K562 (cell line): ENCODE measurements around the gene ZDHHC8. TPM values are rescaled to one million over a fixed set of nuclear protein-coding genes. Genes with fewer than 3 reads are reported as not detected.

Experiments
- ATF6 ChIP-seq: sonication (generic); formaldehyde crosslinking; IDR thresholded peaks from 2 replicates; pipeline ENCODE4 v1.4.0; 2020; ENCODE audit warnings: mild to moderate bottlenecking, missing genetic modification reagents
- BRF2 ChIP-seq: IDR thresholded peaks from 3 replicates; pipeline ENCODE4 v1.6.1; 2011; ENCODE audit warnings: borderline replicate concordance, mild to moderate bottlenecking; ENCODE audit not compliant: insufficient read length, insufficient read depth
- CHD4 ChIP-seq: fragments of 200-600 bp; sonication (generic); IDR thresholded peaks from 3 replicates; pipeline ENCODE4 v1.6.1; 2012; ENCODE audit warnings: low read depth, mild to moderate bottlenecking, mixed read lengths, low read length, inconsistent platforms; ENCODE audit not compliant: insufficient read depth, insufficient replicate concordance, poor library complexity, severe bottlenecking
- CTBP1 ChIP-seq: fragments of 450-650 bp; IDR thresholded peaks from 2 replicates; pipeline ENCODE4 v1.6.1; 2016; ENCODE audit warnings: borderline replicate concordance
- CXXC5 ChIP-seq: fragments of 250-450 bp; sonication (Bioruptor Pico); IDR thresholded peaks from 2 replicates; pipeline ENCODE4 v1.8.0; 2022; ENCODE audit warnings: inconsistent platforms, mild to moderate bottlenecking, moderate library complexity
- E2F1 ChIP-seq: sonication (generic); formaldehyde crosslinking; IDR thresholded peaks from 2 replicates; pipeline ENCODE4 v1.8.1; 2023; ENCODE audit warnings: mild to moderate bottlenecking, missing genetic modification reagents, moderate library complexity
- HMBOX1 ChIP-seq: sonication (generic); IDR thresholded peaks from 2 replicates; pipeline ENCODE4 v1.6.1; 2016
- LARP7 ChIP-seq: fragments of 450-650 bp; IDR thresholded peaks from 2 replicates; pipeline ENCODE4 v1.6.1; 2016
- MCM2 ChIP-seq: fragments of 450-650 bp; IDR thresholded peaks from 2 replicates; pipeline ENCODE4 v1.6.1; 2017; ENCODE audit warnings: low read depth, mild to moderate bottlenecking
- MLX ChIP-seq, 2 experiments: fragments of 450-650 bp in 1 of 2; sonication (generic) in 1 of 2; formaldehyde crosslinking; conservative IDR thresholded peaks; 2 replicates each; pipeline versions ENCODE4 v1.4.0 to v1.8.1; 2020 to 2022; ENCODE audit warnings: mild to moderate bottlenecking in 1 of 2, missing genetic modification reagents in 1 of 2
- NR2F6 ChIP-seq: fragments of 450-650 bp; formaldehyde crosslinking; IDR thresholded peaks from 2 replicates; pipeline ENCODE4 v1.4.0; 2020; ENCODE audit warnings: mild to moderate bottlenecking
- RAD21 ChIP-seq, 2 experiments: fragments of 250-450 bp in 1 of 2; fragments of 450-650 bp in 1 of 2; sonication (Bioruptor Pico) in 1 of 2; formaldehyde crosslinking in 1 of 2; IDR thresholded peaks in 1 of 2; conservative IDR thresholded peaks in 1 of 2; 2 replicates each; pipeline versions ENCODE4 v1.4.0 to v1.8.0; 2020 to 2022; ENCODE audit warnings: mild to moderate bottlenecking in 2 of 2, moderate library complexity in 1 of 2
- RBFOX2 ChIP-seq: fragments of 200-400 bp; formaldehyde crosslinking; IDR thresholded peaks from 2 replicates; pipeline ENCODE4 v1.6.1; 2017; ENCODE audit warnings: low read depth, mild to moderate bottlenecking, low read length, moderate library complexity
- RBM39 ChIP-seq: fragments of 200-400 bp; formaldehyde crosslinking; optimal IDR thresholded peaks from 2 replicates; pipeline ENCODE3; 2018; ENCODE audit warnings: low read depth, low read length
- SIX5 ChIP-seq, 2 experiments: IDR thresholded peaks; 2 replicates each; pipeline ENCODE4 v1.6.1; 2011; ENCODE audit warnings: low read length in 2 of 2, borderline replicate concordance in 1 of 2, low read depth in 1 of 2, mild to moderate bottlenecking in 1 of 2, moderate library complexity in 1 of 2; ENCODE audit not compliant: insufficient read depth in 1 of 2
- SMAD3 ChIP-seq: fragments of 450-650 bp; formaldehyde crosslinking; conservative IDR thresholded peaks from 2 replicates; pipeline ENCODE4 v1.4.0; 2020; ENCODE audit warnings: mild to moderate bottlenecking
- SMAD4 ChIP-seq: fragments of 250-450 bp; sonication (Bioruptor Pico); conservative IDR thresholded peaks from 2 replicates; pipeline ENCODE4 v1.8.0; 2021; ENCODE audit warnings: inconsistent platforms, mild to moderate bottlenecking, moderate library complexity
- SOX6 ChIP-seq: fragments of 450-650 bp; IDR thresholded peaks from 2 replicates; pipeline ENCODE4 v1.6.1; 2014; ENCODE audit warnings: mild to moderate bottlenecking
- TGIF2 ChIP-seq: sonication (generic); formaldehyde crosslinking; IDR thresholded peaks from 2 replicates; pipeline ENCODE4 v1.8.1; 2022; ENCODE audit warnings: mild to moderate bottlenecking, missing genetic modification reagents, moderate library complexity
- U2AF2 ChIP-seq: fragments of 200-400 bp; formaldehyde crosslinking; optimal IDR thresholded peaks from 2 replicates; pipeline ENCODE3; 2017; ENCODE audit warnings: low read depth, mild to moderate bottlenecking, low read length
- ZNF212 ChIP-seq: fragments of 450-650 bp; formaldehyde crosslinking; IDR thresholded peaks from 2 replicates; pipeline ENCODE4 v1.4.0; 2020; ENCODE audit warnings: mild to moderate bottlenecking
- ZNF263 ChIP-seq: sonication (generic); formaldehyde crosslinking; IDR thresholded peaks from 2 replicates; pipeline ENCODE4 v1.8.0; 2022; ENCODE audit warnings: mild to moderate bottlenecking, missing genetic modification reagents, borderline replicate concordance
- ZNF436 ChIP-seq: fragments of 250-450, 450-650 bp; sonication (Bioruptor Pico); formaldehyde crosslinking; IDR thresholded peaks from 2 replicates; pipeline ENCODE4 v1.7.0; 2020; ENCODE audit warnings: mild to moderate bottlenecking
- ZSCAN29 ChIP-seq: fragments of 450-650 bp; IDR thresholded peaks from 2 replicates; pipeline ENCODE4 v1.6.1; 2017
- polyA plus RNA-seq, 8 experiments: library from polyadenylated mRNA; depleted of rRNA in 4 of 8; stranded (reverse) in 5 of 8; unstranded in 3 of 8; fragments of >200 nt; fragmentation: Nextera tagmentation in 2 of 8; fragmentation: Illumina TruSeq in 1 of 8; extraction: Ambion mirVana in 2 of 8; extraction: Trizol in 1 of 8; gene quantifications; 2 replicates each; pipeline versions ENCODE4 v1.2.1 to v1.2.3, GENCODE V29; 2011 to 2014; ENCODE audit warnings: inconsistent platforms in 1 of 8, missing spikeins in 1 of 8
- total RNA-seq, 7 experiments: library from RNA; depleted of rRNA in 6 of 7; stranded (reverse); fragments of >200 nt in 6 of 7; fragmentation: Illumina TruSeq in 2 of 7; extraction: Trizol in 2 of 7; gene quantifications; 2 replicates each; pipeline versions ENCODE4 v1.2.1 to v1.2.3, GENCODE V29; 2011 to 2021; ENCODE audit warnings: low replicate concordance in 1 of 7

Gene ZDHHC8
- total and polyA plus RNA-seq, 9 of the 15 experiments (the other 6 are each of a cell fraction or from before 2014, with no cell fraction given) = 0.04 to 109 (median 16.4) TPM

GRCh38 chr22:20153945-20154344 lies 22.3 kb downstream of the ZDHHC8 start (continued):
- TF ChIP-seq MLX (CRISPR knock-in tag; conservative IDR thresholded peaks at IDR 0.05) = 0 out of 4 replicates have a peak, but pooled peaks of 1 of the 2 experiments have one; percentile 47
- peak; percentile 55 for TF ChIP-seq ZNF263 (CRISPR knock-in tag)
- TF ChIP-seq LARP7 = no peak
- no peak for TF ChIP-seq ZNF212
- no peak for TF ChIP-seq MCM2
- no peak for TF ChIP-seq SMAD4 (CRISPR knock-in tag)
- no peak for TF ChIP-seq SMAD3 (CRISPR knock-in tag)
- peak in 1 of 2 experiments; percentile 58; a peak in 2 of 4 replicates for TF ChIP-seq RAD21 (CRISPR knock-in tag; conservative IDR thresholded peaks at IDR 0.05 in 1 of 2, IDR thresholded peaks at IDR 0.05 in 1 of 2)
- TF ChIP-seq U2AF2 = no peak
- no peak for TF ChIP-seq HMBOX1
- no peak; the same call in 1 of the 2 replicates for TF ChIP-seq E2F1 (CRISPR knock-in tag)
- no peak for TF ChIP-seq RBM39
- no peak for TF ChIP-seq CXXC5 (CRISPR knock-in tag)
- TF ChIP-seq SOX6 = no peak
- no peak for TF ChIP-seq ZSCAN29
- peak; percentile 43; the same call in 1 of the 2 replicates for TF ChIP-seq CTBP1
- no peak for TF ChIP-seq TGIF2 (CRISPR knock-in tag)
- TF ChIP-seq NR2F6 (CRISPR knock-in tag) = no peak
- TF ChIP-seq ATF6 (CRISPR knock-in tag) = no peak
- TF ChIP-seq CHD4 = no peak
- TF ChIP-seq RBFOX2 = 0 out of 2 replicates have a peak, but pooled peaks have one; percentile 33
- no peak for TF ChIP-seq ZNF436 (CRISPR knock-in tag)
- TF ChIP-seq SIX5 (IDR thresholded peaks at IDR 0.05; ENCODE audit: borderline replicate concordance in 1 of 2, insufficient read depth in 1 of 2, low read depth in 1 of 2, low read length in 2 of 2) = no peak
- no peak for TF ChIP-seq BRF2
